ENCODE results near the gene DYRK3. TPM values are rescaled to one million over a fixed set of nuclear protein-coding genes. Genes with fewer than 3 reads are reported as not detected.
A peak's percentile ranks its signal among the peaks of the same experiment; 100 is the strongest.

Gene DYRK3
- total and polyA plus RNA-seq, 2 donors (not counting 1 experiment from before 2014, with no cell fraction given), result 10.2 to 38.5 TPM

- TF ChIP-seq EZH2 (IDR thresholded peaks at IDR 0.05; ENCODE audit: low read length, missing control alignments) (no peak), CTCF (conservative IDR thresholded peaks at IDR 0.05 in 1 of 2, IDR thresholded peaks at IDR 0.05 in 1 of 2; ENCODE audit: low read depth in 1 of 2, low read length in 2 of 2) (no peak)
- peak overlapping the region; percentile 81 for H3K27ac ChIP-seq (ENCODE audit: insufficient read depth, low read length)
- no peak overlapping the region for H3K4me2 ChIP-seq (ENCODE audit: extremely low read depth, insufficient read depth, low read length)
Measured at GRCh38 chr1:206674236-206674635, 38.9 kb downstream of the DYRK3 start.

GRCh38 chr1:206674745-206675175 is 39.4 kb downstream of the DYRK3 start:
- Histone ChIP-seq H3K9ac (ENCODE audit: insufficient read depth, low read length) (peak overlapping the region; percentile 21), H2AFZ (ENCODE audit: low read length) (no peak overlapping the region), H3K36me3 (ENCODE audit: control insufficient read depth, insufficient read depth, low read length) (no peaks in the 10 kb centered on the region), H3K9me3 (ENCODE audit: control insufficient read depth, insufficient read depth, low read depth, low read length) (no peaks in the 10 kb centered on the region), H4K20me1 (ENCODE audit: control insufficient read depth, extremely low read depth, insufficient read depth, low read length) (no peaks in the 10 kb centered on the region), H3K4me3 (replicated peaks in 1 of 4; ENCODE audit: control extremely low read depth in 1 of 4, insufficient read depth in 1 of 4, low read depth in 3 of 4, low read length in 4 of 4) (no peak overlapping the region), H3K27me3 (ENCODE audit: control insufficient read depth, insufficient read depth, low read length) (no peaks in the 10 kb centered on the region), H3K79me2 (ENCODE audit: control insufficient read depth, insufficient read depth, low read length) (no peaks in the 10 kb centered on the region), H3K4me1 (ENCODE audit: control insufficient read depth, extremely low read depth, insufficient read depth, low read length) (peaks cover 17% of the 10 kb centered on the region), H3K4me2 (ENCODE audit: extremely low read depth, insufficient read depth, low read length) (peak overlapping the region; percentile 56), H3K27ac (ENCODE audit: insufficient read depth, low read length) (peak overlapping the region; percentile 81)
- DNase-seq (ENCODE audit: low read depth in 2 of 2), result peak; percentile 100
- no peak for TF ChIP-seq CTCF (conservative IDR thresholded peaks at IDR 0.05 in 1 of 2, IDR thresholded peaks at IDR 0.05 in 1 of 2; ENCODE audit: low read depth in 1 of 2, low read length in 2 of 2)
- TF ChIP-seq EZH2 (IDR thresholded peaks at IDR 0.05; ENCODE audit: low read length, missing control alignments), result no peak

More at GRCh38 chr1:206674236-206674635, 38.9 kb downstream of the DYRK3 start:
- peaks cover 17% of the 10 kb centered on the region for H3K4me1 ChIP-seq (ENCODE audit: control insufficient read depth, extremely low read depth, insufficient read depth, low read length)
- no peaks in the 10 kb centered on the region for H3K27me3 ChIP-seq (ENCODE audit: control insufficient read depth, insufficient read depth, low read length)
- H3K79me2 ChIP-seq (ENCODE audit: control insufficient read depth, insufficient read depth, low read length), result no peaks in the 10 kb centered on the region
- H3K9ac ChIP-seq (ENCODE audit: insufficient read depth, low read length), result no peak overlapping the region
- H2AFZ ChIP-seq (ENCODE audit: low read length), result no peak overlapping the region
- H4K20me1 ChIP-seq (ENCODE audit: control insufficient read depth, extremely low read depth, insufficient read depth, low read length), result no peaks in the 10 kb centered on the region
- H3K9me3 ChIP-seq (ENCODE audit: control insufficient read depth, insufficient read depth, low read depth, low read length), result no peaks in the 10 kb centered on the region
- H3K4me3 ChIP-seq (replicated peaks in 1 of 4; ENCODE audit: control extremely low read depth in 1 of 4, insufficient read depth in 1 of 4, low read depth in 3 of 4, low read length in 4 of 4), result no peak overlapping the region
- H3K36me3 ChIP-seq (ENCODE audit: control insufficient read depth, insufficient read depth, low read length), result no peaks in the 10 kb centered on the region
- no peak for DNase-seq (ENCODE audit: low read depth in 2 of 2)

- Histone ChIP-seq H3K27me3 (ENCODE audit: control insufficient read depth, insufficient read depth, low read length) (no peaks in the 10 kb centered on the region), H3K4me2 (ENCODE audit: extremely low read depth, insufficient read depth, low read length) (no peak overlapping the region), H3K9me3 (ENCODE audit: control insufficient read depth, insufficient read depth, low read depth, low read length) (no peaks in the 10 kb centered on the region), H2AFZ (ENCODE audit: low read length) (no peak overlapping the region), H3K9ac (ENCODE audit: insufficient read depth, low read length) (no peak overlapping the region), H3K4me3 (replicated peaks in 1 of 4; ENCODE audit: control extremely low read depth in 1 of 4, insufficient read depth in 1 of 4, low read depth in 3 of 4, low read length in 4 of 4) (no peak overlapping the region), H3K79me2 (ENCODE audit: control insufficient read depth, insufficient read depth, low read length) (no peaks in the 10 kb centered on the region), H3K4me1 (ENCODE audit: control insufficient read depth, extremely low read depth, insufficient read depth, low read length) (peaks cover 17% of the 10 kb centered on the region), H3K36me3 (ENCODE audit: control insufficient read depth, insufficient read depth, low read length) (no peaks in the 10 kb centered on the region), H4K20me1 (ENCODE audit: control insufficient read depth, extremely low read depth, insufficient read depth, low read length) (no peaks in the 10 kb centered on the region), H3K27ac (ENCODE audit: insufficient read depth, low read length) (no peak overlapping the region)
- no peak for TF ChIP-seq EZH2 (IDR thresholded peaks at IDR 0.05; ENCODE audit: low read length, missing control alignments)
- TF ChIP-seq CTCF (conservative IDR thresholded peaks at IDR 0.05 in 1 of 2, IDR thresholded peaks at IDR 0.05 in 1 of 2; ENCODE audit: low read depth in 1 of 2, low read length in 2 of 2), result no peak
- no peak for DNase-seq (ENCODE audit: low read depth in 2 of 2)
Measured at GRCh38 chr1:206676499-206676898, 41.2 kb downstream of the DYRK3 start.
